H1 (cell line): ENCODE results near the gene BRINP3. TPM values are rescaled to one million over a fixed set of nuclear protein-coding genes. Genes with fewer than 3 reads are reported as not detected.

Experiments used
- CTCF ChIA-PET: fragments of 300-600 bp; sonication (Branson Sonifier 250); formaldehyde crosslinking; loops from one replicate; lab custom pipeline; 2021; ENCODE audit not compliant: partially characterized antibody; lab: Charles Lee
- POLR2A ChIA-PET: fragments of 300-600 bp; sonication (Branson Sonifier 250); formaldehyde crosslinking; loops from one replicate; lab custom pipeline; 2021; ENCODE audit warnings: inconsistent platforms; ENCODE audit not compliant: partially characterized antibody; lab: Charles Lee
- DNase-seq, 2 experiments: peaks; one replicate each; pipeline versions ENCODE4 v3.0.0 to v3.0.0-alpha.2; 2010 to 2022; ENCODE audit warnings: low spot score in 2 of 2, low read depth in 1 of 2, mixed read lengths in 1 of 2
- FAIRE-seq: peaks from 2 replicates; lab custom pipeline; 2011; peaks lifted over from hg19 to GRCh38; lab: Jason Lieb, UNC
- H2AFZ ChIP-seq: 2 replicates; pipeline ENCODE4 v1.8.1; 2012; ENCODE audit warnings: low read length, inconsistent platforms
- H2AK5ac ChIP-seq: 2 replicates; pipeline ENCODE4 v1.6.1; 2013; ENCODE audit warnings: low read depth, low read length
- H2BK120ac ChIP-seq: replicated peaks from 2 replicates; pipeline ENCODE3; 2013; ENCODE audit warnings: low read depth, low read length, inconsistent platforms
- H2BK12ac ChIP-seq: 2 replicates; pipeline ENCODE4 v1.6.1; 2013; ENCODE audit warnings: low read depth, low read length
- H2BK15ac ChIP-seq: 2 replicates; pipeline ENCODE4 v1.6.1; 2013; ENCODE audit warnings: low read length
- H2BK20ac ChIP-seq: 2 replicates; pipeline ENCODE4 v1.6.1; 2013; ENCODE audit warnings: low read length
- H2BK5ac ChIP-seq: 2 replicates; pipeline ENCODE4 v1.6.1; 2013; ENCODE audit warnings: low read depth, low read length
- H3K14ac ChIP-seq: 2 replicates; pipeline ENCODE4 v1.6.1; 2013; ENCODE audit warnings: inconsistent platforms; ENCODE audit not compliant: insufficient read length
- H3K18ac ChIP-seq: 2 replicates; pipeline ENCODE4 v1.6.1; 2013; ENCODE audit warnings: low read length; ENCODE audit errors: extremely low read depth
- H3K23ac ChIP-seq: 2 replicates; pipeline ENCODE4 v1.6.1; 2013; ENCODE audit warnings: inconsistent platforms; ENCODE audit not compliant: insufficient read length
- H3K23me2 ChIP-seq: 2 replicates; pipeline ENCODE4 v1.6.1; 2013; ENCODE audit warnings: low read depth, low read length
- H3K27ac ChIP-seq: 2 replicates; pipeline ENCODE4 v1.6.1; 2011; ENCODE audit warnings: low read depth, low read length, inconsistent platforms
- H3K27me3 ChIP-seq, 4 experiments: replicated peaks in 1 of 4; 1 replicate in 1 of 4; 2 replicates in 3 of 4; pipeline versions ENCODE4 v1.6.1 to v1.8.1; 2011 to 2013; ENCODE audit warnings: low read length in 3 of 4, mild to moderate bottlenecking in 3 of 4, inconsistent platforms in 2 of 4, mixed read lengths in 2 of 4, moderate library complexity in 1 of 4; ENCODE audit not compliant: control insufficient read depth in 3 of 4, insufficient read depth in 3 of 4; ENCODE audit errors: extremely low read depth in 1 of 4
- H3K36me3 ChIP-seq, 4 experiments: 2 replicates each; pipeline versions ENCODE4 v1.6.1 to v1.8.1; 2011 to 2013; ENCODE audit warnings: mild to moderate bottlenecking in 4 of 4, low read length in 3 of 4, moderate library complexity in 2 of 4, control low read depth in 1 of 4, inconsistent platforms in 1 of 4; ENCODE audit not compliant: insufficient read depth in 4 of 4, control insufficient read depth in 2 of 4
- H3K4ac ChIP-seq: replicated peaks from 2 replicates; pipeline ENCODE3; 2013; ENCODE audit warnings: low read length, low read depth, mixed read lengths, inconsistent platforms; ENCODE audit not compliant: insufficient read length
- H3K4me1 ChIP-seq, 4 experiments: replicated peaks in 1 of 4; 1 replicate in 1 of 4; 2 replicates in 3 of 4; pipeline versions ENCODE4 v1.6.1 to v1.8.1; 2011 to 2013; ENCODE audit warnings: low read length in 3 of 4, inconsistent platforms in 2 of 4, mixed read lengths in 1 of 4; ENCODE audit not compliant: insufficient read depth in 4 of 4, control insufficient read depth in 3 of 4
- H3K4me2 ChIP-seq, 2 experiments: 2 replicates each; pipeline versions ENCODE4 v1.6.1 to v1.8.1; 2011 to 2013; ENCODE audit warnings: low read depth in 2 of 2, low read length in 2 of 2, control low read depth in 1 of 2, inconsistent platforms in 1 of 2, mild to moderate bottlenecking in 1 of 2; ENCODE audit not compliant: insufficient read depth in 1 of 2
- H3K4me3 ChIP-seq, 4 experiments: fragments of 200-600, 300-600 bp in 1 of 4; sonication (generic), shearing (Covaris generic), sonication (Bioruptor Twin) in 1 of 4; 2 replicates each; pipeline versions ENCODE4 v1.5.1 to v1.8.1; 2011 to 2016; ENCODE audit warnings: low read length in 4 of 4, low read depth in 3 of 4, control low read depth in 2 of 4, inconsistent platforms in 2 of 4, mild to moderate bottlenecking in 2 of 4, mixed read lengths in 1 of 4, moderate library complexity in 1 of 4; ENCODE audit not compliant: insufficient read depth in 2 of 4; ENCODE audit errors: extremely low read depth in 1 of 4
- H3K56ac ChIP-seq: replicated peaks from 2 replicates; pipeline ENCODE3; 2013; ENCODE audit warnings: low read depth, mild to moderate bottlenecking, mixed read lengths, low read length, inconsistent platforms; ENCODE audit not compliant: insufficient read length
- H3K79me1 ChIP-seq: 2 replicates; pipeline ENCODE4 v1.6.1; 2013; ENCODE audit warnings: low read depth, low read length, control low read depth
- H3K79me2 ChIP-seq, 2 experiments: 2 replicates each; pipeline versions ENCODE4 v1.6.1 to v1.8.1; 2012 to 2013; ENCODE audit warnings: low read length in 2 of 2, mild to moderate bottlenecking in 2 of 2, inconsistent platforms in 1 of 2; ENCODE audit not compliant: insufficient read depth in 2 of 2, control insufficient read depth in 1 of 2
- H3K9ac ChIP-seq, 4 experiments: replicated peaks in 1 of 4; 1 replicate in 1 of 4; 2 replicates in 3 of 4; pipeline versions ENCODE4 v1.6.1 to v1.8.1; 2011 to 2013; ENCODE audit warnings: low read depth in 3 of 4, low read length in 3 of 4, control low read depth in 2 of 4, mild to moderate bottlenecking in 2 of 4, moderate library complexity in 2 of 4, inconsistent platforms in 1 of 4; ENCODE audit errors: extremely low read depth in 1 of 4
- H3K9me3 ChIP-seq, 2 experiments: 2 replicates each; pipeline versions ENCODE4 v1.6.1 to v1.8.1; 2012 to 2013; ENCODE audit warnings: mild to moderate bottlenecking in 2 of 2, moderate library complexity in 2 of 2, control low read depth in 1 of 2, inconsistent platforms in 1 of 2, low read depth in 1 of 2, low read length in 1 of 2, mixed read lengths in 1 of 2; ENCODE audit not compliant: insufficient read depth in 2 of 2
- H4K20me1 ChIP-seq, 2 experiments: replicated peaks in 1 of 2; 2 replicates each; pipeline versions ENCODE3 to v1.8.1; 2011 to 2013; ENCODE audit warnings: inconsistent platforms in 2 of 2, low read length in 2 of 2, mild to moderate bottlenecking in 1 of 2; ENCODE audit not compliant: insufficient read depth in 2 of 2, control insufficient read depth in 1 of 2
- H4K5ac ChIP-seq: 2 replicates; pipeline ENCODE4 v1.6.1; 2013; ENCODE audit warnings: low read length, low read depth, mixed read lengths, inconsistent platforms; ENCODE audit not compliant: insufficient read length
- H4K8ac ChIP-seq: 2 replicates; pipeline ENCODE4 v1.8.0; 2013; ENCODE audit warnings: mild to moderate bottlenecking, moderate library complexity, low read length, inconsistent platforms; ENCODE audit not compliant: insufficient read depth; ENCODE audit errors: extremely low read depth
- H4K91ac ChIP-seq: replicated peaks from 2 replicates; pipeline ENCODE3; 2013; ENCODE audit warnings: low read length, mixed read lengths, inconsistent platforms; ENCODE audit not compliant: insufficient read length
- MAFK ChIP-seq: IDR thresholded peaks from 2 replicates; pipeline ENCODE4 v1.6.1; 2012; ENCODE audit warnings: low read depth, mild to moderate bottlenecking, improper control_type of control experiment, low read length
- POLR2AphosphoS5 ChIP-seq: IDR thresholded peaks from 2 replicates; pipeline ENCODE4 v1.6.1; 2011; ENCODE audit warnings: low read depth, low read length
- TEAD4 ChIP-seq: IDR thresholded peaks from 2 replicates; pipeline ENCODE4 v1.6.1; 2012; ENCODE audit warnings: low read depth, low read length, inconsistent platforms, mixed read lengths
- WGBS, 2 experiments: shearing (Covaris generic) in 1 of 2; methylation state at CpG; one replicate each; pipeline versions ENCODE4 v1.1.6 to v1.1.7; 2013 to 2015; ENCODE audit warnings: low lambda C conversion rate in 2 of 2, mixed read lengths in 2 of 2, inconsistent platforms in 1 of 2, low coverage in 1 of 2, missing lambda C conversion rate in 1 of 2; ENCODE audit not compliant: insufficient replicate concordance in 2 of 2, insufficient coverage in 1 of 2, insufficient read length in 1 of 2; ENCODE audit errors: extremely low coverage in 1 of 2, missing lambda C conversion rate in 1 of 2; 5-methylcytosine and 5-hydroxymethylcytosine counted together
- polyA plus RNA-seq, 7 experiments: library from polyadenylated mRNA; depleted of rRNA in 3 of 7; stranded (reverse) in 5 of 7; unstranded in 2 of 7; fragments of >200 nt in 5 of 7; fragments of 200-250 nt in 2 of 7; gene quantifications; 1 replicate in 5 of 7; 2 replicates in 1 of 7; 4 replicates in 1 of 7; pipeline versions ENCODE4 v1.2.1 to v1.2.3, GENCODE V29; 2011 to 2013; ENCODE audit warnings: missing spikeins in 2 of 7, mixed read lengths in 2 of 7
- total RNA-seq: library from RNA; stranded (reverse); fragmentation: NEBNext Ultra II Directional; extraction: Animal tissue kit (Norgen Biotek cat#: 25700); gene quantifications from 2 replicates; pipeline ENCODE4 v1.2.1, GENCODE V29; 2021

BRINP3 gene
- total and polyA plus RNA-seq, 2 of the 8 experiments (the other 6 are each of a cell fraction or from before 2014, with no cell fraction given) = not detected

- no peak overlapping the region for H2BK120ac ChIP-seq
- no peak overlapping the region for H3K18ac ChIP-seq
- H3K36me3 ChIP-seq = no peaks in the 10 kb centered on the region
- no peaks in the 10 kb centered on the region for H3K23me2 ChIP-seq
- H3K79me1 ChIP-seq = no peaks in the 10 kb centered on the region
- H4K20me1 ChIP-seq = no peaks in the 10 kb centered on the region
- H2BK5ac ChIP-seq = no peak overlapping the region
- no peak overlapping the region for H3K27ac ChIP-seq
- H2AK5ac ChIP-seq = no peak overlapping the region
- H2BK15ac ChIP-seq = no peak overlapping the region
- no peak overlapping the region for H2AFZ ChIP-seq
- POLR2A ChIA-PET = no interaction called here
- no peak overlapping the region for H3K14ac ChIP-seq
- CTCF ChIA-PET = no interaction called here
- no peak overlapping the region for H3K4me3 ChIP-seq
- H3K9ac ChIP-seq = no peak overlapping the region
- no peak overlapping the region for H3K56ac ChIP-seq
- no peaks in the 10 kb centered on the region for H3K9me3 ChIP-seq
- no peak overlapping the region for H2BK12ac ChIP-seq
- H3K23ac ChIP-seq = no peak overlapping the region
- no peaks in the 10 kb centered on the region for H3K27me3 ChIP-seq
- DNase-seq (no peak), FAIRE-seq (no peak)
- H2BK20ac ChIP-seq = no peak overlapping the region
- WGBS, 2 experiments = 86% methylated on average over 2 of the region's 2 CpGs; no CpG with 5 or more reads in 1 of the 2 experiments
- no peak overlapping the region for H4K5ac ChIP-seq
- no peaks in the 10 kb centered on the region for H3K79me2 ChIP-seq
- H3K4ac ChIP-seq = no peak overlapping the region
- no peak overlapping the region for H4K8ac ChIP-seq
- no peak overlapping the region for H3K4me2 ChIP-seq
- no peak overlapping the region for H4K91ac ChIP-seq
- TF ChIP-seq MAFK = no peak
- no peak for TF ChIP-seq TEAD4
- TF ChIP-seq POLR2AphosphoS5 = no peak
- H3K4me1 ChIP-seq = no peaks in the 10 kb centered on the region
Observed at GRCh38 chr1:190429932-190430331, 47.7 kb downstream of the BRINP3 start.
